ENCODE data around the gene SAMD4B.

- TF ChIP-seq, protein P1, sequence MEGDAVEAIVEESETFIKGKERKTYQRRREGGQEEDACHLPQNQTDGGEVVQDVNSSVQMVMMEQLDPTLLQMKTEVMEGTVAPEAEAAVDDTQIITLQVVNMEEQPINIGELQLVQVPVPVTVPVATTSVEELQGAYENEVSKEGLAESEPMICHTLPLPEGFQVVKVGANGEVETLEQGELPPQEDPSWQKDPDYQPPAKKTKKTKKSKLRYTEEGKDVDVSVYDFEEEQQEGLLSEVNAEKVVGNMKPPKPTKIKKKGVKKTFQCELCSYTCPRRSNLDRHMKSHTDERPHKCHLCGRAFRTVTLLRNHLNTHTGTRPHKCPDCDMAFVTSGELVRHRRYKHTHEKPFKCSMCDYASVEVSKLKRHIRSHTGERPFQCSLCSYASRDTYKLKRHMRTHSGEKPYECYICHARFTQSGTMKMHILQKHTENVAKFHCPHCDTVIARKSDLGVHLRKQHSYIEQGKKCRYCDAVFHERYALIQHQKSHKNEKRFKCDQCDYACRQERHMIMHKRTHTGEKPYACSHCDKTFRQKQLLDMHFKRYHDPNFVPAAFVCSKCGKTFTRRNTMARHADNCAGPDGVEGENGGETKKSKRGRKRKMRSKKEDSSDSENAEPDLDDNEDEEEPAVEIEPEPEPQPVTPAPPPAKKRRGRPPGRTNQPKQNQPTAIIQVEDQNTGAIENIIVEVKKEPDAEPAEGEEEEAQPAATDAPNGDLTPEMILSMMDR (IDR thresholded peaks at IDR 0.05; ENCODE audit: low read depth, low read length), result no peak
- TF ChIP-seq POLR2A (IDR thresholded peaks at IDR 0.05; ENCODE audit: extremely low read depth, insufficient read length) (no peak), MYC (IDR thresholded peaks at IDR 0.05; ENCODE audit: low read depth, low read length) (no peak)
- TF ChIP-seq, protein P2, sequence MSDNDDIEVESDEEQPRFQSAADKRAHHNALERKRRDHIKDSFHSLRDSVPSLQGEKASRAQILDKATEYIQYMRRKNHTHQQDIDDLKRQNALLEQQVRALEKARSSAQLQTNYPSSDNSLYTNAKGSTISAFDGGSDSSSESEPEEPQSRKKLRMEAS (IDR thresholded peaks at IDR 0.05; ENCODE audit: low read depth, low read length), result no peak
Measured at GRCh38 chr19:39432677-39433025, 90.4 kb downstream of the SAMD4B start.

All from NB4 (cell line).